NCI-H2029 (cell line): Measurements from ENCODE around the gene ANTXR1.

Source experiments
- DNase-seq: peaks from one replicate; lab custom pipeline; 2025; lab: John Stamatoyannopoulos, UW

ANTXR1 gene

DNA sequence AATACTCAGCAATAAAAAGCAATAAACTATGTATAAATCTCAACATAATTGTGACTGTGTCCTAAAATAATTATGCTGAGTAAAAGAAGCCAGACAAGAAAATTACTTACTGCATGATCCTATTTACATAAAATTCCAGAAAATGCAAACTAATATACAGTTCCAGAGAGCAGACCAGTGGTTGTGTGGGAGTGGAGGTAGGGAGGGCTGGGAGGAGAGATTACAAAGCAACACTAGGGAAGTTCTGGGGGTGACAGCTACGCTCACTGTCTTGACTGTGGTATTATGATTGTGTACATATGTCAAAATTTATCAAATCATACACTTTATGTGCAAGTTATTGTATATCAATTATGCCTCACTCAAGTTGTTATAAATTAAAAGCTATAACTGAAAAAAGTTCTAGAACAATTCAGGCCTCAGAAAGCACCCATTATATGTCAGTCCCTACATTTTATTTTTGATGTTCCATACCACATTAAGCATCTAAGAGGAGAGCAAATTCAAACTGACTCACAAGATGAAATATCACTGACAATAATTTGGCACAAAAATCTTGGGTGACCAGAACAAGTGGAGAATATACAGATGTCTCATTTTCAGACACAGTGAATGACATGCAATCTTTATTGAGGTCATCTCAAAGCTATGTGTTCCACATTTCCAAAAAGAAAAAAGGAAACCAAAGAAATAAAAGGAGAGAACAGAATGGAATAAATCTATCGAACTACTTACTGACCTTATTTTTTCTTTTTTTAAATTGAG lies 85.1 kb downstream of the ANTXR1 start:
- DNase-seq, result no peak

DNA sequence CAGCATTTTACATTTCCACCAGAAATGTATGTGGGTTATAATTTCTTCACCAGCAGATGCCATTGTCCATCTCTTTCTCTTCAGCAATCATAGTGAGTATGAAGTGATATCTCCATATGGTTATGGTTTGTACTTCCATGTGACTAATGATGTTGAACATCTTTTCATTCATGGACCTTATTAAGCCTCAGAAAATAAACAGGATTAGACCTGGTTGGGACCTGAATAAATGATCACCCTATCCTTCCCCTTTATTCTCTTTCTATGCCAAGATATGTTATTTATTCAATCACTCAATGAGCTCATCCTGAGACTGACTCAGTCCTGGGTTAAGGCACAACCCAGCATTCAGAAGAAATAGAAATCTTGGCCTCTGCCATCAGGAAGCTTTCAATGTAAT lies 86.6 kb downstream of the ANTXR1 start:
- DNase-seq, result no peak

DNA sequence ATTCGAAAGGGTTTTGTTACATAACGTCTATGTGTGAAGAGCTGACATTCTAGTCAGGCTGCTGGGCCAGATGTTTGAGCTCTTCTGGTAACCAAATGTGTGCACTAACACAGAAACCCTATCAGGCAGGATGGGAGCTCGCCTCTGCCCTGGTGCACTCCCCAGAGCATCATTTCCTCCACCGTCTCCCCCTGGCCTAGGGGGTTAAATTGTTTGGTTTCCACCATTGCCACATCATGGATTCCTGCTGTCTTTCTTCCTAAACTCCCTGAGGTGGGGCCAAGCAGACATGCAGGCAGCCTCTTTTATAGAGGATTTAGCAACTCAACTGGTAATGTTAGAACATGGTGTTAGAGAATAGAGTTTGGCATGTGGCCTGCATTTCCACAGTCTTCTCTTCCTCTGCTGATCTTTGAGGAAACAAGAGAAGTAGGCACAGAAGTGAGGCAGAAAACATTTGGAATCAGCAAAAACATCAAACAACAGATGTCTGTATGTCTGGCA lies 87.3 kb downstream of the ANTXR1 start:
- no peak for DNase-seq

DNA sequence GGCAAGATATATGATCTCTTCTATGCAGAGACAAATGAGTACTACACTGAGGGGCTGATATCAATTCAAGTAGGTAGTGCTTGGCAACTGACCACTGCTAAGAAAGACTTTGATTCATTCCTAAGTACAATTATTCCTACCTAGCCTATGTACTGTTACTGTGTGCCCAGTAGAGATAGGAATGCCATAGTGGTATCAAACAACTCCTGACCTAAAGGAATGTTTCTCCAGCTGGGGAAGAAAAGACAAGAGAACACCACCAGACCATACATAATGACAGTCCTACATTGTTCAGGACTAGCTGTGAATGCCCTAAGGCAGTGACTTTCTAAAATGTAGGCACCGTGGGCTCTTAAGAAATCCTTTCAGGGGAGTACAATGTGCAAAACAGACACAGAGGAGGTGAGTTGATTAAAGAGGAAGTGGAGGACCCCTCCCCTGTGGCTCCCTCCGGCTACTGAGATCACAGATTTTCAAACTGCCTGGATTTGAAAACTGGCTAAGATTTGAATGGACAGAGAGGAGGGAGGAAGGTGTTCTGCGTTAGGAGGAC lies 89.1 kb downstream of the ANTXR1 start:
- no peak for DNase-seq

DNA sequence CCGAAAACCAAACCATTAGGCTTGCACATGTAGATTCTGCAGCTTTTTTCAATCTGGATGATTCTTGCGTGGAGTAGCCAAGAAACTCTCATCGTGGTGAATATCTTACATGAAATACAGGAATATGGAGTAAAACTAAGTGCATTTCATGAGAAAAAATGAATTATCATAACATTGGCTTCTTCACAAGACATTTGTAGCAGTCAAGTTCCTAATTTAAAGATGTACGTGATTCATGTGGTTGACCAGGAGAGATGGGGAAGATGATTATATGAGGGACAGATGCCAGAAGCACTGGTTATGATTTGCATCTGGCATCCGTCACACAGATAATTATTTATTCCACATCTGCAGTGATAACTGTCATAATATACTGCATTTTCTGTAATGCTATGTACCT lies 90.4 kb downstream of the ANTXR1 start:
- no peak for DNase-seq

DNA sequence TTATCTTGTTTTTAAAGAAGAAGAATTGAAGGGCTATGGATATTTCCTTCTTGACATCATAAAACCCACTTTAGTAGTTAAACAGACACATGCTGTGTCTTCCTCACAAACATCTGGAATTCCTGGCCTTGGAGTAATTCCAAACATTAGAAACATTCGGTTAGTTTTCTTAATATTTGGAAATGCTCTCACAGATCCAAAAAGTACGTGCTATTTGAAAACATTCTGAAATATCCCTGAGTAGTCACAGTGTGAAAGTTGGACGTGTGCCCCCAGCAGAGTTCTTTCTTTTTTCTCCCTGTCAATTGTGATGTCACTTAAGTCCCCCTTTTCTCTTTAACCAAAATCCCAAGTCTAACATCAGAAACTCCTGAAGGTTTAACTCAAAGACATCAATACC lies 91.3 kb downstream of the ANTXR1 start:
- DNase-seq, result no peak

DNA sequence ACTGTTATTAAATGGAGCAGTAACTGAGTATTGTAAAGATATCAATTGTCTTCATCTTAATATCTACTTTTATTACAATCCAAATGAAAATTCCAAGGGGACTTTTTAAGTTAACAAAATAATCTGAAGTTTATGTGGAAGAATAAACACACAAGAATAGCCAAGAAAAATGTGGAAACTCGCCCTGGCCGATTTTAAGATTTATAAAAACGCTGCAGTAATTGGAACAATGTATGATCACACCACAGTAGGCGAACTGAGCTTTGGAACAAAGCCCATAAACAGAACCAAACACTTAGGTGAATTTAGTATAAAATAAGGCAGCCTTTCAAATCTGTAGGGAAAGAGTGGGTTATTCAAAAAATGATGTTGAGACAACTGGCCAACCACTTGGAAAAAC lies 96.3 kb downstream of the ANTXR1 start:
- DNase-seq, result no peak

DNA sequence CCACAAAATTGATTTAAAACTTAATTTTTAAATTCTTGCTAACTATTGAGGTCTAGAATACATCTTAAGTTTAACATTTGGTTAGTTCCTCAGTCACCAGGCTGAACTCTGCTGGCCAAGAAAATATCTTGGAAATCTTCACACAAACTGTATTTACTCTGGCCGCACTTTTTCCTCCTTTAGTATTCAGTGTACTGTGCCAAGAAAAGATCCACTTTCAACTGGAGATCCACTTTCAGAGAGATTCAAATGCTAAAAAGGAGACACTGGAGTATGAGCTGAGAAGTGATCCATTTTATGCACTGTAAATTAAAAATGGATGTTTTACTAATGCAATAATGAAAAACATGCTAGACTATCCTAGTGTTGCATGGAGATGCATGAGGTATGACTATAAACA lies 98.1 kb downstream of the ANTXR1 start:
- DNase-seq, result no peak

DNA sequence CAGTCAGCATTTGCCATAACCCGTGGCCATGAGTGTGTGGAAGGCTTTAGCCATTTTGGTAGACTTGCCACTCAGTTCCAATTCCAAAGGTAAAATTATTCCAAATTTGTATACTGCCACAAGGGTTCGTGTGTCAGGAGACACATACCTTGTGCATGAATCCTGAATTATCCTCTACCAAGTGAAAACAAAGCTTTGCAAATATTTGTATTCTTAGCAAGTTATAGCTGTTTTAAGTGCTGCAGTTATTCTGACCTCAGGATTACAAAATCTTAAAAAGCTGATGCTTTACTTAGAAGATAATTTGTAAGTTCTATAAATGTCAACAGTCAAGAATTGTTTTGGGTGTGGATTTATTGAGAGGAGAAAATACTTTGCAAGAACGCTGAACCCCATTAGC lies 100.6 kb downstream of the ANTXR1 start:
- DNase-seq, result no peak

DNA sequence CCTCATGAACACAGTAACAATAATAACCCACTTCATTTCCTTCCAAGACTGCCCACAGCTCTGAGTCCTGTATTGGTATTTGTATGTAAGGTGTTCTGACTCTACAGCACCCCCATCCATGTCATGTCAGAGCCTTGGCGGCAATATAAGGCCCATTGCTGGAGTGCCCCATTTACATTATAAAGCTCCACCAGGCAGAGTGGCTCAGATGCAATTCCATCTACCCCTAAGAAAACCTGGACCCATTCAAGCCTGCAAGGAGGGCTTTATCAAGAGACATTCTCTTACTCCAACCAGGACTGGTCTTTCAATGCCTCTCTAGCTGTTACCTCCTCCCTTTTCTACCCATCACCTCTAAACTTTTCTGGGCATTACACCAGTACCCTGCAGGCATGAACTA lies 101.6 kb downstream of the ANTXR1 start:
- DNase-seq, result no peak

DNA sequence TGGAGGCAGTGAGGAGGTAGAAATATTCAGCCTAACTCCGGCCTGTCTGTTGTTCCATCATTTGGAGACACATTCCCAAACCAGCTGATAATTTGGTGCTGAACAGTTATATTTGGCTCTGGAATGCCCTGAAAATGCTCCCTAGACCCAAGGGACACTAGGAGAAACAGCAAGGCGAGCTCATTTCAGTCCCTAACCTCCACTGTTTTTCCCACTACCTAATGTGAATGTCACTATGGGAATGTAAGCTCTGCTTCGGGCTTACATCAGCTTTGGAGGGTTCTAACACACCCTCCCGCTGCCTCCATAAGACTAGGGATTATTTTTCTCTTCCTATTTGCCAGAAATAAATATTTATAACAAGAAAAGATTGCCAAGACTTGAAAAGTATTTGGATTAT lies 103.5 kb downstream of the ANTXR1 start:
- no peak for DNase-seq

DNA sequence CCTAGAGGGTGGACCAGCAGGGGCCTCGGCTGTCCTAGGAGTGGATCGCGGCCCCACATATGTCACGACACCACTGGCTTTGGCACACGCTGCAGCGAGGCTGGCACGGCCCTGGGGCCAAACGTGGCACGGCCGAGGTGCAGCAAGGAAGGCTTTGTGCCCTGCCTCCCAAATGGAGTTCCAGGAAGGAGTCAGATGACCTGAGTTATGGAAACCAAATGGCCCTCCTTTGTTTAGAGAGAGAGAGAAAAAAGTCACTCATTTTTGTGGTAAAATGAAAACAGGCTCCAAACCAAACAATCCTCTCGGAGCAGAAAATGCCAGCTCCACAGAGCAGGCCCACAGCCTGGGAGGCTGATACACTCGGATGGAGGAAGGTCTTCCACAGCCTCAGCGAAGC lies 105.6 kb downstream of the ANTXR1 start:
- DNase-seq, result no peak

DNA sequence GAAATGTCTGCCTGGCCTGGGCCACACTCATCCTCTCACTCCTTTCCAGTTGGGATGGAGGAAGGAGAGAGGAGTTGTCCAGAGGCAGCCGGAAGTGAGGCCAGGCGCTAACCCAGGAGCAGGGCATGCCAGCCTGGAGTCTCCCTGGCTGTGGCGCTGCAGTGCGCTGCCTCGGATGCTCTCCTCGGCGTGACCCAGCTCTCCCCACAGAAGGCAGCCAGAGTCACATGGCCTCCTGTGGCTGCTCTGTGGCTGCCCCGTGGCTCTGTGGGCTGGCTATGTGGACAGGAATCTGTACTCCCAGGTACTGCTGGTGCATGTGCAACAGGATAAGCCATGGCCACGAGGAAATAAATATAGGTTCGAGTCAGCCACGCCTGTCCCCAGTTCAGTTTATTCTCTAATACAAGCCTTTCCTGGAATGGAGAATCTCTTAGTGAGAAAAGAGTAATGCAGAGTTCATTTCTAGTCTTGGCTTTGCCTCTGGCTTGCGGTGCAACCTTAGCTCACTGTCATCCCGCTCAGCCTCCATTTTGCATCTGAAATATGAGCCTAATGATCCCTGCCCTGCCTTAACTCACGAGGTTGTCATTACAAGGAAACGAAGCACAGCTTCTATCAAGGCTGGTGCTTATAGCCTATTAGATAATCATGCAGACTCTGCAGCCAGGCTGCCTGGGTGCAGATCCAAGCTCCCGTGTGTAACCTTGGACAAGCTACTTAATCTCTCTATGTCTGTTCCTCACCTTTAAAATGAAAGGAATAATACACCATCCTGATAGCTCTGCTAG lies 106.3 kb downstream of the ANTXR1 start:
- peak; percentile 12 for DNase-seq

DNA sequence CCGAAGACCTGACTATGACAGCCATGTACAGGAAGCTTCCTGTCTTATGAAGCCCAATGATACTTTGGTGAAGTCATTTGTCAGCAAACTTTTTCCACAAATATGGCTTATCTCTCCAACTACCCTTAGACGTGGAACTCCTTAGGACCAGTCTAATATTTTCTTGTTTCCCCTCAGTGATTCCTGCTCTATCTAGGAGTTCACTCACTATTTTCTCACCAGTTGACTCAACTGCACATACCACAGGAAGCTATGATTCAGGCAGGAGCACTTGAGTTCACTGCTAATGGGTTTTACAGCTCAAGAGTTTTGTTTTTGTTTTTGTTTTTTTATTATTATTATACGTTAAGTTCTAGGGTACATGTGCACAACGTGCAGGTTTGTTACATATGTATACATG lies 109.3 kb downstream of the ANTXR1 start:
- no peak for DNase-seq

DNA sequence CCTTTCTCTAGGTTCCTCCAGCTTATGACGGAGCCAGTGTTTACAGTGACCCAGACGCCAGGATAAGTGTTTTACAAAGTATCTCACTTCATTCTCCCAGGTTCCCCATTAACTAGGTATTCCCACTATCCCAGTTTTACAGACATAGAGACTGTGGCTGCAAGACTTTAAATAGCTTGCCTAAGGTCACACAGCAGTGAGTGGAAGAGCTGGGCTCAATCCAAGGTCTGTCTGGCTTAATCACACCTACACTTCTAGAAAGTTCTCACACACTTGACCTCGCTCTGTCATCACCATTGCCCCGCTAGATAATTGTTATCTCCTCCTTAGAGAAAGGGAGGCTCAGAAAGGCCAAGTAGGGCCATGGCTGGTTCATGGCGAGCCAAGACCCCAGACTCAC lies 110.2 kb downstream of the ANTXR1 start:
- no peak for DNase-seq

DNA sequence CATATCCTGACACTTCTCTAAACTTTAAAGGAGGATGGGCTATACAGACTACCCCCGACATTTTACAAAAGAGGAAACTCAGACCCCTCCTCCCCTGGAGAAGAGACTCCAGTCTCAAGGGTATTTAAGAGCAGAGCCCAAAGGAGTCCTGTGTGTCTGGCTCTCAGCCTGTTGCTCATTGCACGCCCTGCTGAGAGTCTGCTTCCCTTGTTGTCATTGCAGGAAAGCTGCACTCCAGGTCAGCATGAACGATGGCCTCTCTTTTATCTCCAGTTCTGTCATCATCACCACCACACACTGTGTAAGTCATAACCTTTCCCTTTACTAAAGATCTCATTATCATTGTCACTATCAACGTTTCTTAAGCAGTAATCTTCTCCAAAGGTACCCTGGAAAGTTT lies 111.4 kb downstream of the ANTXR1 start:
- DNase-seq, result no peak

DNA sequence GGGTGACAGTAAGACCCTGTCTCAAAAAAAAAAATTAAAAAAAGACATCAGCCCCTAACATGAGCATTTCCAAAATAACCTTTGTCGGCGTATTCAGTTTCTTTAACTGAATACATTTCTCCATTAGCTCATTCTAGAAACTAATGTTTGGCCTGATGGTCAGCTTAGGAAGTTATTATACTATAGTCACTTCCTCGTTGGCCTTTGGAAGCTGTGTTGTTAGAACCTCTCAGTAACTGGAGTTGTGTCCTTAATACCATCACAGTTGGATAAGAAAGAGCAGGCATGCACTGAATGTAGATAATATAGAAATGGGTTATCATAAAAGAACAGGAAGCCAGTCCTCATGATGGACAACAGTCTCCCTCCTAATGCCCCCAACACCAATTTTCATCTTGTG lies 112.8 kb downstream of the ANTXR1 start:
- DNase-seq, result no peak

DNA sequence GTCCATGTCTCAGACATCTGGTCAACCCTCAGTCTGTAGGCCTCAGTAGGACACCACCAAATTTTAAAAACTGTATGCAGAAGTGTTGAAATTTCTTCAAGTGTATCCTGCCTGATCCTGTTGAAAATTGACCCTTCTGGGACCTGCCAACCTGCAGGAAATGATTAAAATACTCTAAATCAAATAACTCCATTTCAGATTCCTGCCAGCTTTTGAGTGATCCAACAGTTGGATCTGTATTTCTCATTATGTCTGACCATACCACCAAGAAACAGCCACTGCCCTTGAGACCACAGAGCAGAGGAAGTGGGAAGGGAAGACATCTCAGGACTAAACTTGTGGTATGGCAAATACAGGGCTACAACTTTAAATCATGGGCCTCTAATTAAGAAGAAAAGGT lies 113.4 kb downstream of the ANTXR1 start:
- DNase-seq, result no peak

DNA sequence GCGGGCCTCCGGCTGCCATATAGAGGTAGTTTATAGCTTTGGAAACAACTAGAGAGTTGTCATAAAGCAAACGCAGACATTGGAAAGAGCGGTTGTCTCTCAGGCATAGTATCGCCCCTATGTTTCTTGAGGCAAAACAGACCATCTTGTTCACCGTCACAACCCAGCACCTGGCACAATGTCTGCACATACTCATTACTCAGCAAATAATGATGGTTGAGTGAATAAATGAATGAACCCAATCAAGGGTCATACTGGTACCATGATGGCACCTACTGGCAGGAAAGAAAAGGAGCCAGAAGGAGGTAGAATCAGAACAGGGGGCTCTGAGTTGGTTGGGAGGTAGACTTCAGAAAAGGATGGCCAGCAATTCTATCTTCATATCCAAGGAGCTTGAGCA lies 118.5 kb downstream of the ANTXR1 start:
- no peak for DNase-seq

DNA sequence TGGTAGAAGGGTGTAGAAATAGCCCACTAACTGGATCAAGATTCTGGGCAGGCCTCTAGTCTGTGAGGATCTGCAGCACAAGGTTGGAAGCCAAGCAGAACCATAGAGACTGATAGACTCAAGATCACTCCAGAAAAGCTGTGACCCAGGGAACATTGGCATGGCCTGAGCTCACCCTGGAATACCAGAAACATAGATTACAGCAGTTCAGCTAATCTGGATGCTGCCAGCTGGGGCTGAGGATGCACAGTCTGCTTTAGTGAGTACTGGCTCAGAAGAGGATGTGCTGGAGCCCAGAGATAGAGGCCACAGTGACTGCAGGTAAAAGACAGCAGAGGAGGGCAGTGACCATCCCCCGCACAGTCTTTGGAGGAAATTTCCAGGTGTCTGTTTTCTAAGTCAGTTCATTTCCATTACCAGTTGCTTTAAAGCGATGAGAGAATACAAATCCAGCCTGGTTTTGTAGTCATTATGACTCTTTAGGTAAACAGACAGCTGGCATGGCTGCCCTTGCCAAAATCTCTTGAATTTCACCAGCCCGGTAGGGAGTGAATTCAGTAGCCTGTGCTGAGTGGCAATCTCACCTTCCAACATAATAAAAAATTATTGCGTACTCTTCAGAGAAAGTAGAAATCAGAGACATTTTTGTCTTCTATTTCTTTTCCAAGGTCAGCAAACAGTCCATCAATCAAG lies 119.2 kb downstream of the ANTXR1 start:
- peak; percentile 28 for DNase-seq

DNA sequence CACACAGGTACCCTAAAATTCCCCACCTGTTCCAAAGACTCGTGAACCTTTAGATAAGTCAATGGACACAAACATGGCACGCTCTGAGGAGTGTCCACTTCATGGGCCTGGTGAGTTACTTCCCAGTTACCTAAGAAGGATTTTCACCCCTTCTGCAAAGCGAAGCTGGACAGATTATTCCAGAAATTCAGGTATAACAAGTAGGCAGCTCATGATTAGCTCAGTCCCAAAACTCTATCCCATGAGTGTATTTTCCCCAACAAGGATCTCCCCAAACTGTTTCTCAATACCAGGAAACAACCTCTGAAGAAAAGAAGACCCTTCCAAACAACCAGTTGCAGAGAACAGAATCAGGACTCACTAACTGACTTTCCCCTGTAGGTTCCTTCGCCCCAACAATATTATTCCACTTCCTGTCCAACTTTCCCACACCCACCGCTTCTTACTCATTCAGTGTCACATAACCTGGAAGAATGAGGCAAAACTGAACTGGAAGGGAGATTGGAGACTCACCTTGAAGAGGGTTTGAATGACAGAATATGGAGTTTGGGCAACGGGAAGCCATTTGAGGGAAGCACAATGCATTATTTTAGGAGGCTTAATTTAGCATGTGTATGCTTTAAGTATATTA lies 120.1 kb downstream of the ANTXR1 start:
- DNase-seq, result no peak

DNA sequence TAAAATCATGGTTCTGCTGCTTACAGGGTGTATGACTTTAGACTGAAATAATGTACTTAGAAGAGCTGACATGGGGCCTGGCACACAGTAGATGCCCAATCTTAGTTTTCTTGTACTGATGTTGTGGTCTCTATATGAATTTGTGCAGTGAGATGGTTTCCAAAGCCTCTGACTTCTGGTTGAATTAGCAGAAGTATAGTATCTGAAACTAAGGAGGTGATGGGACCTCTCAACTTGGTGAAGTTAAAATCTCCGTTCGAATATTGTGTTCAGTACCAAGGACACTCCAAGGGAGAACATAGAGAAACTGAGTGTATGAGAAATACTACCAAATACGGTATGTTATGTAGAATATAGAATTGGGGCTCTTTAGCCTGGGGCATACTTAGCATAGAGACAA lies 120.9 kb downstream of the ANTXR1 start:
- no peak for DNase-seq
